Hepatocyte (in vitro differentiated cells): ENCODE data around the gene DUSP28. TPM values are rescaled to one million over a fixed set of nuclear protein-coding genes. Genes with fewer than 3 reads are reported as not detected.
"Not testable (repeated sequence)": the region's sequence is repeated elsewhere in the genome, so short reads cannot be mapped to it uniquely, and the experiment has no call there.

Experiments used
- DNase-seq: peaks from one replicate; pipeline ENCODE4 v3.0.0-alpha.2; 2016; ENCODE audit warnings: low spot score
- H2AFZ ChIP-seq: fragments of 200-600 bp; sonication (generic); 2 replicates; pipeline ENCODE4 v1.6.0; 2016; ENCODE audit warnings: antibody characterized with exemption, mild to moderate bottlenecking
- H3K27ac ChIP-seq: fragments of 200-600 bp; sonication (generic); 2 replicates; pipeline ENCODE4 v1.5.1; 2016; ENCODE audit warnings: mild to moderate bottlenecking
- H3K27me3 ChIP-seq: fragments of 200-600 bp; sonication (generic); 2 replicates; pipeline ENCODE4 v1.6.1; 2016
- H3K36me3 ChIP-seq: fragments of 200-600 bp; sonication (generic); replicated peaks from 2 replicates; pipeline ENCODE4 v1.5.1; 2016; ENCODE audit warnings: low read depth; ENCODE audit not compliant: insufficient read depth
- H3K4me1 ChIP-seq: fragments of 200-600 bp; sonication (generic); 2 replicates; pipeline ENCODE4 v1.5.1; 2016; ENCODE audit warnings: mild to moderate bottlenecking, moderate library complexity; ENCODE audit not compliant: insufficient read depth
- H3K4me2 ChIP-seq: fragments of 200-600 bp; sonication (generic); 2 replicates; pipeline ENCODE4 v1.6.0; 2016
- H3K4me3 ChIP-seq: fragments of 200-600 bp; sonication (generic); 2 replicates; pipeline ENCODE4 v1.5.1; 2016; ENCODE audit warnings: mild to moderate bottlenecking
- H3K79me2 ChIP-seq: fragments of 200-600 bp; sonication (generic); 2 replicates; pipeline ENCODE4 v1.6.0; 2017; ENCODE audit warnings: mild to moderate bottlenecking
- H3K9me2 ChIP-seq: fragments of 200-600 bp; sonication (generic); replicated peaks from 2 replicates; pipeline ENCODE4 v1.6.0; 2017; ENCODE audit warnings: mild to moderate bottlenecking; ENCODE audit not compliant: insufficient read depth
- H3K9me3 ChIP-seq: fragments of 200-600 bp; sonication (generic); 2 replicates; pipeline ENCODE4 v1.5.1; 2016; ENCODE audit warnings: low read depth, mild to moderate bottlenecking
- H4K20me1 ChIP-seq: fragments of 200-600 bp; sonication (generic); 2 replicates; pipeline ENCODE4 v1.6.0; 2016; ENCODE audit warnings: mild to moderate bottlenecking; ENCODE audit not compliant: insufficient read depth, poor library complexity, severe bottlenecking
- CTCF ChIP-seq: fragments of 200-600 bp; sonication (generic); IDR thresholded peaks from 2 replicates; pipeline ENCODE4 v1.5.1; 2016; ENCODE audit warnings: antibody characterized with exemption, mild to moderate bottlenecking; ENCODE audit not compliant: poor library complexity
- EZH2 ChIP-seq: fragments of 200-600 bp; sonication (generic); IDR thresholded peaks from 2 replicates; pipeline ENCODE4 v1.6.1; 2016; ENCODE audit warnings: antibody characterized with exemption, mild to moderate bottlenecking, borderline replicate concordance
- EZH2phosphoT487 ChIP-seq: fragments of 200-600 bp; sonication (generic); IDR thresholded peaks from one replicate; pipeline ENCODE4 v1.6.1; 2018; ENCODE audit warnings: antibody characterized with exemption, mild to moderate bottlenecking, low read depth, moderate library complexity; ENCODE audit not compliant: unreplicated experiment, severe bottlenecking
- WGBS: methylation state at CpG from one replicate; pipeline ENCODE4 v1.1.6; 2016; ENCODE audit warnings: low lambda C conversion rate; ENCODE audit errors: missing lambda C conversion rate; 5-methylcytosine and 5-hydroxymethylcytosine counted together
- polyA plus RNA-seq: library from polyadenylated mRNA; unstranded; fragments of >200 nt; fragmentation: Nextera tagmentation; extraction: Ambion mirVana; gene quantifications from 2 replicates; pipeline ENCODE4 v1.2.1, GENCODE V29; 2016
- total RNA-seq: library from RNA; depleted of rRNA; stranded (reverse); fragments of >200 nt; gene quantifications from 2 replicates; pipeline ENCODE4 v1.2.3, GENCODE V29; 2014

DUSP28 gene
- total and polyA plus RNA-seq, 2 experiments from 2014 or later = 4.6 to 6.8 TPM

- Histone ChIP-seq H3K4me2 (peak overlapping the region; percentile 65), H3K4me1 (no peaks in the 10 kb centered on the region), H4K20me1 (no peaks in the 10 kb centered on the region), H3K79me2 (no peaks in the 10 kb centered on the region), H3K4me3 (no peak overlapping the region), H2AFZ (no peak overlapping the region), H3K9me2 (no peaks in the 10 kb centered on the region), H3K36me3 (no peaks in the 10 kb centered on the region), H3K27me3 (no peaks in the 10 kb centered on the region), H3K9me3 (peaks cover 5% of the 10 kb centered on the region), H3K27ac (no peak overlapping the region)
- no peak for DNase-seq
- TF ChIP-seq EZH2 = no peak
- no peak for TF ChIP-seq EZH2phosphoT487
- TF ChIP-seq CTCF = no peak
- WGBS = 51% methylated on average over 44 of the region's 52 CpGs
Measured at GRCh38 chr2:240520130-240520973, 39.8 kb upstream of the DUSP28 start.

DNA sequence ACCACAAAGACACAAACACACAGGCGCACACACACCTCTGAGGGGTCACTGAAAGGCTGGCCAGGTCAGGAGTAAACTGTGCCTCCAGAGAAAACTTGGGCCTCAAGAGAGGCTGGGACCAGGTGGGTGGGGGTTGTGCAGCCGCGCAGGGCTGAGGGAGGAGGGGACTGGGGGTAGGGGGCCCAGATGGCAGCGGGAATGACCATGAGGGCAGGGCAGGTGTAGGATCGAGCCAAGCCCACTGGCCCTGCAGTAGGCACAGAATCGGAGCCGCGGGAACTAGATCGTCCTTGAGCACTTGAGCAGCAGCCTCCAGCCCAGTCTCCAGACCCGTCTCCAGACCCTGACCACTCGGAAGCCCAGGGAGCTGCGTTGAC, 39.2 kb upstream of the DUSP28 start:
- WGBS = 99% methylated on average over 8 of the region's 12 CpGs
- H2AFZ ChIP-seq = no peak overlapping the region
- H3K9me2 ChIP-seq = no peaks in the 10 kb centered on the region
- no peak overlapping the region for H3K27ac ChIP-seq
- no peaks in the 10 kb centered on the region for H3K36me3 ChIP-seq
- no peak for DNase-seq
- H3K4me3 ChIP-seq = no peak overlapping the region
- peaks cover 5% of the 10 kb centered on the region for H3K9me3 ChIP-seq
- H3K4me2 ChIP-seq = no peak overlapping the region
- no peaks in the 10 kb centered on the region for H3K4me1 ChIP-seq
- no peak for TF ChIP-seq EZH2phosphoT487
- TF ChIP-seq EZH2 = no peak
- TF ChIP-seq CTCF = no peak
- H4K20me1 ChIP-seq = no peaks in the 10 kb centered on the region
- no peaks in the 10 kb centered on the region for H3K79me2 ChIP-seq
- H3K27me3 ChIP-seq = no peaks in the 10 kb centered on the region

- not testable (repeated sequence) for DNase-seq, H4K20me1 ChIP-seq, H2AFZ ChIP-seq, H3K4me1 ChIP-seq, H3K27me3 ChIP-seq, H3K4me2 ChIP-seq, H3K9me2 ChIP-seq, H3K4me3 ChIP-seq, H3K9me3 ChIP-seq, H3K36me3 ChIP-seq, H3K79me2 ChIP-seq, H3K27ac ChIP-seq
- WGBS = 94% methylated on average over 5 of the region's 5 CpGs
Measured at GRCh38 chr2:240521885-240522284, 38.3 kb upstream of the DUSP28 start.

- no peaks in the 10 kb centered on the region for H3K4me1 ChIP-seq
- DNase-seq = no peak
- H3K9me2 ChIP-seq = no peaks in the 10 kb centered on the region
- no peak overlapping the region for H3K4me2 ChIP-seq
- no peaks in the 10 kb centered on the region for H3K79me2 ChIP-seq
- no peaks in the 10 kb centered on the region for H3K36me3 ChIP-seq
- no peak overlapping the region for H3K4me3 ChIP-seq
- no peaks in the 10 kb centered on the region for H3K27me3 ChIP-seq
- H3K27ac ChIP-seq = no peak overlapping the region
- H3K9me3 ChIP-seq = peaks cover 5% of the 10 kb centered on the region
- H2AFZ ChIP-seq = no peak overlapping the region
- TF ChIP-seq EZH2phosphoT487 (no peak), CTCF (no peak), EZH2 (no peak)
- H4K20me1 ChIP-seq = no peaks in the 10 kb centered on the region
- WGBS = 98% methylated on average over 12 of the region's 12 CpGs
Measured at GRCh38 chr2:240522406-240522805, 37.8 kb upstream of the DUSP28 start.
